CD4-positive, alpha-beta memory T cell (primary cell): ENCODE data around the gene WNT11. TPM values are rescaled to one million over a fixed set of nuclear protein-coding genes. Genes with fewer than 3 reads are reported as not detected.

ENCODE experiments used
- CTCF ChIA-PET: fragments of 350-600 bp; sonication (Branson Sonifier 250); formaldehyde crosslinking; loops from one replicate; lab custom pipeline; 2021; ENCODE audit warnings: inconsistent platforms; ENCODE audit not compliant: partially characterized antibody; lab: Charles Lee
- POLR2A ChIA-PET: fragments of 350-600 bp; sonication (Branson Sonifier 250); formaldehyde crosslinking; loops from one replicate; lab custom pipeline; 2021; ENCODE audit not compliant: partially characterized antibody; lab: Charles Lee
- DNase-seq, 5 donors: peaks; one replicate each; pipeline versions ENCODE4 v3.0.0 to v3.0.0-alpha.2; 2020 to 2022; ENCODE audit warnings: mixed read lengths in 1 of 5
- H3K27ac ChIP-seq: one replicate; pipeline ENCODE4 v1.7.0; 2013; ENCODE audit warnings: low read depth, low read length
- H3K27me3 ChIP-seq: 2 replicates; pipeline ENCODE4 v1.7.0; 2013; ENCODE audit warnings: mild to moderate bottlenecking, low read length, moderate library complexity; ENCODE audit not compliant: insufficient read depth
- H3K36me3 ChIP-seq: 2 replicates; pipeline ENCODE4 v1.7.0; 2013; ENCODE audit warnings: mild to moderate bottlenecking, low read length, moderate library complexity; ENCODE audit not compliant: insufficient read depth
- H3K4me1 ChIP-seq: 2 replicates; pipeline ENCODE4 v1.7.0; 2013; ENCODE audit warnings: mild to moderate bottlenecking, low read length, moderate library complexity; ENCODE audit not compliant: insufficient read depth
- H3K4me3 ChIP-seq, 2 donors: one replicate each; pipeline ENCODE4 v1.7.0; 2013; ENCODE audit warnings: low read length in 2 of 2, mild to moderate bottlenecking in 1 of 2
- H3K9me3 ChIP-seq, 2 donors: one replicate each; pipeline ENCODE4 v1.7.0; 2013; ENCODE audit warnings: low read length in 2 of 2, control low read depth in 1 of 2; ENCODE audit not compliant: control insufficient read depth in 1 of 2
- H3K27ac Mint-ChIP-seq, 7 donors: one replicate each; pipeline ENCODE4 v1.8.0; 2020 to 2021; ENCODE audit warnings: mixed read lengths in 7 of 7, mild to moderate bottlenecking in 6 of 7, inconsistent platforms in 3 of 7, moderate library complexity in 3 of 7
- H3K27me3 Mint-ChIP-seq, 2 donors: one replicate each; pipeline ENCODE4 v1.8.0; 2020 to 2021; ENCODE audit warnings: mixed read lengths in 2 of 2
- H3K36me3 Mint-ChIP-seq, 2 donors: one replicate each; pipeline ENCODE4 v1.8.0; 2020 to 2021; ENCODE audit warnings: mixed read lengths in 2 of 2, inconsistent platforms in 1 of 2, mild to moderate bottlenecking in 1 of 2
- H3K4me1 Mint-ChIP-seq, 4 donors: one replicate each; pipeline ENCODE4 v1.8.0; 2020 to 2021; ENCODE audit warnings: mixed read lengths in 4 of 4, mild to moderate bottlenecking in 1 of 4
- H3K4me3 Mint-ChIP-seq, 8 donors: one replicate each; pipeline ENCODE4 v1.8.0; 2020 to 2021; ENCODE audit warnings: mixed read lengths in 8 of 8, mild to moderate bottlenecking in 7 of 8, moderate library complexity in 6 of 8, inconsistent platforms in 3 of 8
- H3K9me3 Mint-ChIP-seq, 8 donors: one replicate each; pipeline ENCODE4 v1.8.0; 2020 to 2021; ENCODE audit warnings: mixed read lengths in 8 of 8, mild to moderate bottlenecking in 5 of 8, inconsistent platforms in 3 of 8, moderate library complexity in 1 of 8
- intact Hi-C: fragments of 100-400 bp; cut with micrococcal nuclease; formaldehyde crosslinking; loops from one replicate; pipeline ENCODE4 v1.15.1; 2023
- polyA plus RNA-seq, 2 donors: library from polyadenylated mRNA; unstranded; fragments of 300-500 nt; fragmentation: Illumina TruSeq; gene quantifications; one replicate each; pipeline ENCODE4 v1.2.3, GENCODE V29; 2021
- total RNA-seq, 2 experiments: library from RNA; stranded (reverse); gene quantifications; one replicate each; pipeline ENCODE4 v1.2.3, GENCODE V29; 2021

WNT11 gene
- total and polyA plus RNA-seq, 4 experiments from 2014 or later: 0.16 to 0.93 TPM; not detected in 2

- intact Hi-C loops: no loop called here
- ChIA-PET POLR2A (no interaction called here), CTCF (no interaction called here)
- H3K27ac Mint-ChIP-seq: no peak overlapping the region
- no peak for DNase-seq
- H3K36me3 ChIP-seq: no peaks in the 10 kb centered on the region
- no peaks in the 10 kb centered on the region for H3K27me3 ChIP-seq
- no peak overlapping the region for H3K4me3 ChIP-seq
- H3K9me3 Mint-ChIP-seq: no peaks in the 10 kb centered on the region
- H3K4me1 Mint-ChIP-seq: peaks cover 0 to 1% (median 0%) of the 10 kb centered on the region in 4 donors
- H3K27me3 Mint-ChIP-seq: peaks cover 2 to 4% of the 10 kb centered on the region in 2 donors
- H3K4me3 Mint-ChIP-seq: no peak overlapping the region
- no peaks in the 10 kb centered on the region for H3K36me3 Mint-ChIP-seq
- H3K4me1 ChIP-seq: no peaks in the 10 kb centered on the region
- H3K9me3 ChIP-seq: no peaks in the 10 kb centered on the region
- no peak overlapping the region for H3K27ac ChIP-seq
These were observed 35.8 kb downstream of the WNT11 start for GRCh38 chr11:76170468-76170867.

- H3K4me1 ChIP-seq: no peaks in the 10 kb centered on the region
- no peaks in the 10 kb centered on the region for H3K27me3 ChIP-seq
- no peak overlapping the region for H3K4me3 ChIP-seq
- Mint-ChIP-seq H3K36me3 (no peaks in the 10 kb centered on the region), H3K4me3 (no peak overlapping the region), H3K4me1 (peaks cover 0 to under 1% (median 0%) of the 10 kb centered on the region in 4 donors), H3K27ac (no peak overlapping the region), H3K27me3 (peaks cover 2% of the 10 kb centered on the region in 2 donors), H3K9me3 (no peaks in the 10 kb centered on the region)
- H3K9me3 ChIP-seq: no peaks in the 10 kb centered on the region
- intact Hi-C loops: no loop called here
- ChIA-PET CTCF (no interaction called here), POLR2A (no interaction called here)
- no peak for DNase-seq
- no peak overlapping the region for H3K27ac ChIP-seq
- no peaks in the 10 kb centered on the region for H3K36me3 ChIP-seq
These were observed 36.8 kb downstream of the WNT11 start for GRCh38 chr11:76169473-76169896.

GRCh38 chr11:76167590-76167989 is 38.7 kb downstream of the WNT11 start:
- intact Hi-C loops: no loop called here
- Mint-ChIP-seq H3K27ac (no peak overlapping the region), H3K36me3 (no peaks in the 10 kb centered on the region), H3K27me3 (peaks cover 0 to 2% of the 10 kb centered on the region in 2 donors), H3K4me3 (no peak overlapping the region), H3K9me3 (no peaks in the 10 kb centered on the region), H3K4me1 (no peaks in the 10 kb centered on the region)
- Histone ChIP-seq H3K4me3 (no peak overlapping the region), H3K27ac (no peak overlapping the region), H3K36me3 (no peaks in the 10 kb centered on the region), H3K4me1 (no peaks in the 10 kb centered on the region), H3K9me3 (no peaks in the 10 kb centered on the region), H3K27me3 (no peaks in the 10 kb centered on the region)
- CTCF ChIA-PET: interaction anchor here (1.2 kb wide), 1 partner anchor 16 kb away, joined by 5 read pairs; no protein-coding TSS in a partner anchor
- POLR2A ChIA-PET: no interaction called here
- no peak for DNase-seq

- intact Hi-C loops: no loop called here
- Mint-ChIP-seq H3K4me1 (no peaks in the 10 kb centered on the region), H3K27me3 (no peaks in the 10 kb centered on the region), H3K4me3 (no peak overlapping the region), H3K9me3 (no peaks in the 10 kb centered on the region), H3K36me3 (no peaks in the 10 kb centered on the region), H3K27ac (no peak overlapping the region)
- no peaks in the 10 kb centered on the region for H3K9me3 ChIP-seq
- ChIA-PET POLR2A (no interaction called here), CTCF (no interaction called here)
- no peak overlapping the region for H3K27ac ChIP-seq
- H3K27me3 ChIP-seq: no peaks in the 10 kb centered on the region
- H3K36me3 ChIP-seq: no peaks in the 10 kb centered on the region
- no peak overlapping the region for H3K4me3 ChIP-seq
- no peak for DNase-seq
- no peaks in the 10 kb centered on the region for H3K4me1 ChIP-seq
These were observed 40.0 kb downstream of the WNT11 start for GRCh38 chr11:76166314-76166713.

GRCh38 chr11:76164861-76165751 is 41.2 kb downstream of the WNT11 start:
- intact Hi-C loops: no loop called here
- Mint-ChIP-seq H3K27me3 (no peaks in the 10 kb centered on the region), H3K9me3 (no peaks in the 10 kb centered on the region), H3K4me1 (no peaks in the 10 kb centered on the region), H3K4me3 (no peak overlapping the region), H3K27ac (no peak overlapping the region), H3K36me3 (no peaks in the 10 kb centered on the region)
- H3K9me3 ChIP-seq: no peaks in the 10 kb centered on the region
- H3K4me1 ChIP-seq: no peaks in the 10 kb centered on the region
- no peaks in the 10 kb centered on the region for H3K27me3 ChIP-seq
- H3K4me3 ChIP-seq: no peak overlapping the region
- no peak for DNase-seq
- POLR2A ChIA-PET: no interaction called here
- H3K27ac ChIP-seq: no peak overlapping the region
- CTCF ChIA-PET: no interaction called here
- no peaks in the 10 kb centered on the region for H3K36me3 ChIP-seq

- Histone ChIP-seq H3K4me1 (no peaks in the 10 kb centered on the region), H3K36me3 (no peaks in the 10 kb centered on the region), H3K27ac (no peak overlapping the region), H3K4me3 (no peak overlapping the region), H3K27me3 (no peaks in the 10 kb centered on the region), H3K9me3 (no peaks in the 10 kb centered on the region)
- ChIA-PET CTCF (interaction anchor here (1.5 kb wide), 1 partner anchor 12 kb away, joined by 5 read pairs; no protein-coding TSS in a partner anchor), POLR2A (no interaction called here)
- Mint-ChIP-seq H3K9me3 (no peaks in the 10 kb centered on the region), H3K36me3 (no peaks in the 10 kb centered on the region), H3K4me3 (no peak overlapping the region), H3K27ac (no peak overlapping the region), H3K27me3 (no peaks in the 10 kb centered on the region), H3K4me1 (no peaks in the 10 kb centered on the region)
- intact Hi-C loops: no loop called here
- DNase-seq: no peak
These were observed 42.2 kb downstream of the WNT11 start for GRCh38 chr11:76164081-76164480.

- Histone ChIP-seq H3K9me3 (no peaks in the 10 kb centered on the region), H3K4me1 (no peaks in the 10 kb centered on the region), H3K4me3 (no peak overlapping the region), H3K27me3 (no peaks in the 10 kb centered on the region), H3K36me3 (no peaks in the 10 kb centered on the region), H3K27ac (no peak overlapping the region)
- Mint-ChIP-seq H3K36me3 (no peaks in the 10 kb centered on the region), H3K27ac (no peak overlapping the region), H3K4me3 (no peak overlapping the region), H3K27me3 (no peaks in the 10 kb centered on the region), H3K4me1 (no peaks in the 10 kb centered on the region), H3K9me3 (no peaks in the 10 kb centered on the region)
- no peak for DNase-seq
- ChIA-PET POLR2A (no interaction called here), CTCF (interaction anchor here (1.5 kb wide), 1 partner anchor 11 kb away, joined by 5 read pairs; no protein-coding TSS in a partner anchor)
- intact Hi-C loops: no loop called here
These were observed 42.9 kb downstream of the WNT11 start for GRCh38 chr11:76163289-76163880.
